T-cell (primary cell): ENCODE results near the gene CXCR4. TPM values are rescaled to one million over a fixed set of nuclear protein-coding genes. Genes with fewer than 3 reads are reported as not detected.

Experiments used
- ATAC-seq, 4 experiments: fragments of 200-7000 bp in 3 of 4; fragments of 150-1000 bp in 1 of 4; cut with Tn5 transposase; replicated peaks in 1 of 4; 1 replicate in 3 of 4; 2 replicates in 1 of 4; pipeline ENCODE4 v1.10.0; 2021; ENCODE audit warnings: moderate library complexity in 3 of 4, mild to moderate bottlenecking in 2 of 4, moderate number of reproducible peaks in 1 of 4
- CTCF ChIA-PET, 2 donors: fragments of 300-600 bp; sonication (Branson Sonifier 250); formaldehyde crosslinking; loops; one replicate each; lab custom pipeline; 2022; ENCODE audit warnings: antibody characterized with exemption in 2 of 2; lab: Charles Lee
- POLR2A ChIA-PET, 2 donors: fragments of 300-600 bp; sonication (Branson Sonifier 250); formaldehyde crosslinking; loops; one replicate each; lab custom pipeline; 2022; ENCODE audit warnings: antibody characterized with exemption in 2 of 2; lab: Charles Lee
- DNase-seq, 35 experiments: peaks; one replicate each; pipeline versions ENCODE4 v3.0.0 to v3.0.0-alpha.2; 2013 to 2023
- H3K27ac ChIP-seq: one replicate; pipeline ENCODE4 v1.5.1; 2013; ENCODE audit warnings: low read length
- H3K27me3 ChIP-seq, 2 experiments: replicated peaks in 1 of 2; 1 replicate in 1 of 2; 2 replicates in 1 of 2; pipeline versions ENCODE4 v1.6.1 to v1.7.0; 2013; ENCODE audit warnings: low read length in 1 of 2, mixed read lengths in 1 of 2; ENCODE audit not compliant: control insufficient read depth in 2 of 2, insufficient read depth in 2 of 2; ENCODE audit errors: extremely low read depth in 1 of 2
- H3K36me3 ChIP-seq, 2 donors: 1 replicate in 1 of 2; 2 replicates in 1 of 2; pipeline versions ENCODE4 v1.6.1 to v1.7.0; 2013; ENCODE audit warnings: low read length in 1 of 2; ENCODE audit not compliant: control insufficient read depth in 2 of 2, insufficient read depth in 1 of 2; ENCODE audit errors: extremely low read depth in 1 of 2
- H3K4me1 ChIP-seq, 2 experiments: 1 replicate in 1 of 2; 2 replicates in 1 of 2; pipeline versions ENCODE4 v1.6.1 to v1.7.0; 2013; ENCODE audit warnings: low read length in 2 of 2, mixed read lengths in 1 of 2; ENCODE audit not compliant: insufficient read depth in 2 of 2, control insufficient read depth in 1 of 2; ENCODE audit errors: extremely low read depth in 1 of 2
- H3K4me3 ChIP-seq, 2 donors: 1 replicate in 1 of 2; 2 replicates in 1 of 2; pipeline versions ENCODE4 v1.5.1 to v1.7.0; 2013; ENCODE audit warnings: mild to moderate bottlenecking in 2 of 2, low read length in 1 of 2, moderate library complexity in 1 of 2; ENCODE audit not compliant: control insufficient read depth in 1 of 2; ENCODE audit errors: extremely low read depth in 1 of 2
- H3K9me3 ChIP-seq: 2 replicates; pipeline ENCODE4 v1.7.0; 2013
- H3K27ac Mint-ChIP-seq, 2 donors: one replicate each; pipeline ENCODE4 v1.8.0; 2020 to 2021; ENCODE audit warnings: mild to moderate bottlenecking in 2 of 2, mixed read lengths in 2 of 2
- H3K27me3 Mint-ChIP-seq, 2 donors: one replicate each; pipeline ENCODE4 v1.8.0; 2021 to 2022; ENCODE audit warnings: mixed read lengths in 2 of 2
- H3K36me3 Mint-ChIP-seq: one replicate; pipeline ENCODE4 v1.8.0; 2021; ENCODE audit warnings: mixed read lengths
- H3K4me1 Mint-ChIP-seq, 3 donors: one replicate each; pipeline ENCODE4 v1.8.0; 2020 to 2022; ENCODE audit warnings: mixed read lengths in 3 of 3, mild to moderate bottlenecking in 1 of 3
- H3K4me3 Mint-ChIP-seq, 3 donors: one replicate each; pipeline ENCODE4 v1.8.0; 2020 to 2022; ENCODE audit warnings: mild to moderate bottlenecking in 3 of 3, mixed read lengths in 3 of 3, moderate library complexity in 3 of 3
- H3K9me3 Mint-ChIP-seq, 3 donors: one replicate each; pipeline ENCODE4 v1.8.0; 2020 to 2022; ENCODE audit warnings: mixed read lengths in 3 of 3
- WGBS: methylation state at CpG from one replicate; pipeline ENCODE4 v1.1.5; 2013; ENCODE audit warnings: missing lambda C conversion rate; ENCODE audit not compliant: insufficient coverage; 5-methylcytosine and 5-hydroxymethylcytosine counted together
- total RNA-seq, 35 experiments: library from RNA in 6 of 35; stranded (reverse) in 6 of 35; fragments of 120-200 nt in 1 of 35; gene quantifications; one replicate each; pipeline versions ENCODE4 v1.2.1 to v1.2.4 and lab custom pipeline; 2013 to 2026

Gene CXCR4
- total RNA-seq (1,000 to 10,000 TPM in 2 of 5 donors, 100 to 1,000 TPM in 3; 274 to 1,514 (median 326) TPM), total RNA-seq (lab: John Stamatoyannopoulos, UW) (30.1 to 2,991 (median 623) reads per million in 29 experiments)
- 362 TPM for total RNA-seq (2013)

DNA sequence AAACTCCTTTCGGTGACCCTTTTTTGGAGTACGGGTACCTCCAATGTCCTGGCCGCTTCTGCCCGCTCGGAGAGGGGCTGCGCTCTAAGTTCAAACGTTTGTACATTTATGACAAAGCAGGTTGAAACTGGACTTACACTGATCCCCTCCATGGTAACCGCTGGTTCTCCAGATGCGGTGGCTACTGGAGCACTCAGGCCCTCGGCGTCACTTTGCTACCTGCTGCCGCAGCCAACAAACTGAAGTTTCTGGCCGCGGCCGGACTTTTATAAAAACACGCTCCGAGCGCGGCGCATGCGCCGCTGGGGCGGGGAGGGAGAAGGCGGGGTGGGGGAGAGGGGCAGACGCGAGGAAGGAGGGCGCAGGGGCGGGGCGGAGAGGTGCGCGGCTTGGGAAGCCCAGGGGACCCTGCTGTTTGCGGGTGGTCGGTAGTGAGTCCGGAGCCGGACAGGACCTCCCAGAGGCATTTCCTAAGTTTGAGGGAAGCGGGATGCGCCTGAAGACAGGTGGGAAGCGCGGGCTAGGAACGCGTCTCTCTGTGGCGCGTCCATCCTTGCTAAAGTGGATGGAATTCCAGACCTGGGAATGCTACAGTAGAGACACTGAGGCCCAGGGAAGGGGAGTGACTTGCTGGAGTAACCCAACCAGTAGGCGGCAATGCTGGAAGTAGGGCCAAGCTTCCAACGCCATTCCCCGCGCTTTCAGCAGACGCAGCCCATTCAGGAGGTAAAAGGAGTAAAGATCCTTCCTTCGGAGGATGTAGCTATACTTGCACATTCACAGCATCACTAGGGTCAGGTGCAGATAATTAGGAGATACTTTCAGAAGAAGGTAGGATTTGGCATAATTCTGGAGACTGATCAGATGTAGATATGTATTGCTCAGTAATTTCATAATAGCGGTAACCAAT, at the start of gene CXCR4:
CXCR4 (minus strand) TSS at position 241 of the 910 bp plus-strand sequence; CDS start at position 152, 89 bp downstream.
- H3K36me3 ChIP-seq: peaks cover 7 to 28% of the 10 kb centered on the region in 2 donors
- peaks cover 35% of the 10 kb centered on the region for H3K36me3 Mint-ChIP-seq
- peaks cover 26 to 37% of the 10 kb centered on the region in 2 experiments for H3K4me1 ChIP-seq
- peak within 1 kb of the TSS; percentile 89 to 100 for H3K4me3 ChIP-seq
- H3K27me3 ChIP-seq: no peaks in the 10 kb centered on the region
- ATAC-seq (peak; percentile 34 to 54 (median 52)), DNase-seq (peak; percentile 82 to 98 (median 92))
- CTCF ChIA-PET: interaction anchor here (0.5 to 2.1 kb wide), 8 partner anchors 11 to 266 kb away, joined by 3 to 11 read pairs (median 6); no protein-coding TSS in a partner anchor
- under 1% methylated on average over 36 of the region's 50 CpGs for WGBS
- H3K27ac Mint-ChIP-seq: peak within 1 kb of the TSS; percentile 96 to 97
- peak within 1 kb of the TSS; percentile 94 to 99 (median 99) for H3K4me3 Mint-ChIP-seq
- H3K4me1 Mint-ChIP-seq: peaks cover 65 to 73% (median 66%) of the 10 kb centered on the region in 3 donors
- peak within 1 kb of the TSS; percentile 99 for H3K27ac ChIP-seq
- H3K9me3 ChIP-seq: no peaks in the 10 kb centered on the region
- no peaks in the 10 kb centered on the region for H3K27me3 Mint-ChIP-seq
- H3K9me3 Mint-ChIP-seq: no peaks in the 10 kb centered on the region
- POLR2A ChIA-PET: interaction anchor here (0.6 to 3.1 kb wide), 16 partner anchors 11 to 266 kb away, joined by 3 to 121 read pairs (median 7); no protein-coding TSS in a partner anchor

DNA sequence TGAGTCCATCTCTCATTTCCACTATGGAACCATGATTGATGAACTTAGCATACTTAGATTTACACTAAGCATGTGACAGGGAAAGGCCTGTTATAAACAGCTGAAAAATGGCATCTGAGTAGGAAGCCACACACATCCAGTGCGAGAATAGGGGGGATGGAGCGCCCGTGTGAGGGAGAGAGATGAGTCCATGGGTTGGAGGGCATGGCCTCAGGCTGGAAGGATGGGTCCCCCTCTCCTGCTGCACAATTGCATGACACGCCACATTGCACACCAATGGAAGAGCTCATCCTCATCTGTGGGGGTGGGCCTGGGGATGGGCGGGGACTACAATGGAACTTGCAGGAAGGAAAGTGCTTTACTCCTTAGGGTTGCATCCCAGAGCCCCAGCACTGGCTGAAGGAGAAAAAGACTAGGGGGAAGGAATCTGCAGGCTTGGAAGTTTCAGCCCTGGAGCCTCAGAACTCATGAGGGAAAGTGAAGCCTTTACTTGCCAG, 46.4 kb upstream of the CXCR4 start:
- peaks cover 8% of the 10 kb centered on the region in 2 experiments for H3K4me1 ChIP-seq
- DNase-seq (no peak), ATAC-seq (no peak)
- Mint-ChIP-seq H3K36me3 (no peaks in the 10 kb centered on the region), H3K9me3 (no peaks in the 10 kb centered on the region), H3K27ac (no peak overlapping the region), H3K4me1 (peaks cover 20 to 25% (median 23%) of the 10 kb centered on the region in 3 donors), H3K27me3 (no peaks in the 10 kb centered on the region), H3K4me3 (no peak overlapping the region)
- POLR2A ChIA-PET: interaction anchor here in 1 of 2 donors (0.6 kb wide), 1 partner anchor 37 kb away, joined by 5 read pairs; no protein-coding TSS in a partner anchor
- H3K27me3 ChIP-seq: no peaks in the 10 kb centered on the region
- CTCF ChIA-PET: interaction anchor here in 1 of 2 donors (0.8 kb wide), 1 partner anchor 75 kb away, joined by 6 read pairs; no protein-coding TSS in a partner anchor
- no peak overlapping the region for H3K4me3 ChIP-seq
- H3K27ac ChIP-seq: no peak overlapping the region
- no peaks in the 10 kb centered on the region for H3K9me3 ChIP-seq
- no peaks in the 10 kb centered on the region for H3K36me3 ChIP-seq
- 100% methylated on average over 2 of the region's 5 CpGs for WGBS

GRCh38 chr2:136162438-136162837, 44.5 kb upstream of the CXCR4 start:
- DNase-seq: no peak
- no peaks in the 10 kb centered on the region for H3K36me3 ChIP-seq
- H3K4me1 Mint-ChIP-seq: peaks cover 17 to 25% (median 20%) of the 10 kb centered on the region in 3 donors
- ChIA-PET CTCF (interaction anchor here (0.6 to 0.9 kb wide), 2 partner anchors 12 to 256 kb away, joined by 4 read pairs; no protein-coding TSS in a partner anchor), POLR2A (interaction anchor here in 1 of 2 donors (0.6 kb wide), 2 partner anchors 66 to 84 kb away, joined by 4 to 8 read pairs; no protein-coding TSS in a partner anchor)
- no peak overlapping the region for H3K27ac ChIP-seq
- no CpG with 5 or more reads among the region's 1 CpG for WGBS
- no peaks in the 10 kb centered on the region for H3K9me3 ChIP-seq
- peak overlapping the region in 1 of 3 donors; percentile 14 for H3K4me3 Mint-ChIP-seq
- H3K4me1 ChIP-seq: peaks cover 6 to 8% of the 10 kb centered on the region in 2 experiments
- H3K27me3 ChIP-seq: no peaks in the 10 kb centered on the region
- H3K36me3 Mint-ChIP-seq: no peaks in the 10 kb centered on the region
- H3K4me3 ChIP-seq: no peak overlapping the region
- no peaks in the 10 kb centered on the region for H3K9me3 Mint-ChIP-seq
- no peak for ATAC-seq
- H3K27me3 Mint-ChIP-seq: no peaks in the 10 kb centered on the region
- H3K27ac Mint-ChIP-seq: peak overlapping the region in 1 of 2 donors; percentile 11

DNA sequence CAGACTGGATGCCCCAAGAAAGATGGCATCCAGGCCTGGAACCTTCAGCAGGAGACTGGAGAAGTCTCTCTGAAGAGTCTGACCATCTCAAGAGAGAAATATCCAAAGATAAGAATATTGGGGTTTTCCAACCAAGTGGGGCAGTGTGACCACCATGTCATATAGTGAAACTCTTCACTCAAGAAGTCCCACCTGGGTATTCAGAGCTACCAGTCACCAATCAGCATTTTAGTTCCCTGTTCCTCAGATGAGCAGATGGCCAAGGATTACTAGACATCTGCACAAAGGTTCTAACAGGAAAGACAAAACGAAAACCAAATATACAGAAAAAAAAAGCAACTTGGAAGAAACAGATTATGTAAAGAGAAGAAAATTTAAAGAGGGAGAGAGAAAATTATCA, 38.5 kb upstream of the CXCR4 start:
- no CpG with 5 or more reads among the region's 1 CpG for WGBS
- Mint-ChIP-seq H3K27me3 (no peaks in the 10 kb centered on the region), H3K4me1 (peaks cover 9 to 18% (median 13%) of the 10 kb centered on the region in 3 donors), H3K4me3 (no peak overlapping the region), H3K27ac (no peak overlapping the region), H3K9me3 (no peaks in the 10 kb centered on the region), H3K36me3 (no peaks in the 10 kb centered on the region)
- Histone ChIP-seq H3K9me3 (no peaks in the 10 kb centered on the region), H3K27me3 (no peaks in the 10 kb centered on the region), H3K4me3 (no peak overlapping the region), H3K36me3 (no peaks in the 10 kb centered on the region), H3K27ac (no peak overlapping the region), H3K4me1 (no peaks in the 10 kb centered on the region)
- no peak for ATAC-seq
- no peak for DNase-seq
- ChIA-PET CTCF (no interaction called here), POLR2A (no interaction called here)

DNA sequence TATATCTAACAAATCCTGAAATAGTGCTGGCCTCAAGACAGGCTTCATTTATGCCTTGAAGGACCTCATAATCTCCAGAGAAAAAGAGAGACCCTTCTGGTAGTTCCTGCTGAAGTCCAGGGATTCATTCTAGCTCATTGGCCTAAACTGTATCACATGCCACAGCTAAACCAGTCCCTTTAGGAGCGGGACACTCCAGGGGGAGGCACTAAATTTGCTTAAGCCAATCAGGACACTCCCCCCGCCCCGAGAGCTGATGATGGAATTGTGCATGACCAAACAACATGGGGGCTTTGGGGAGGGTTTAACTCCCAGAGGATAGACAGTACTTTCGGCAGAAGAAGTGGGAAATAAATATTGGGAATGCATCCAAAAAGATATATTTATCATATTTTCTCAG, 36.4 kb upstream of the CXCR4 start:
- Histone ChIP-seq H3K27ac (no peak overlapping the region), H3K36me3 (no peaks in the 10 kb centered on the region), H3K9me3 (no peaks in the 10 kb centered on the region), H3K27me3 (no peaks in the 10 kb centered on the region), H3K4me3 (no peak overlapping the region), H3K4me1 (peaks cover 0 to 3% of the 10 kb centered on the region in 2 experiments)
- Mint-ChIP-seq H3K4me3 (no peak overlapping the region), H3K36me3 (no peaks in the 10 kb centered on the region), H3K4me1 (peaks cover 15 to 22% (median 18%) of the 10 kb centered on the region in 3 donors), H3K27me3 (no peaks in the 10 kb centered on the region), H3K9me3 (no peaks in the 10 kb centered on the region), H3K27ac (no peak overlapping the region)
- CTCF ChIA-PET: no interaction called here
- ATAC-seq: no peak
- POLR2A ChIA-PET: no interaction called here
- no CpG with 5 or more reads among the region's 4 CpGs for WGBS
- DNase-seq: no peak
